CD4-positive, alpha-beta T cell treated with Interleukin-15 for 4 hours (primary cell): ENCODE data around the gene CRAT.
A peak's percentile ranks its signal among the peaks of the same experiment; 100 is the strongest.

Experiments used
- DNase-seq: peaks from one replicate; pipeline ENCODE4 v3.0.0-alpha.2; 2020; ENCODE audit warnings: low spot score

CRAT gene

DNA sequence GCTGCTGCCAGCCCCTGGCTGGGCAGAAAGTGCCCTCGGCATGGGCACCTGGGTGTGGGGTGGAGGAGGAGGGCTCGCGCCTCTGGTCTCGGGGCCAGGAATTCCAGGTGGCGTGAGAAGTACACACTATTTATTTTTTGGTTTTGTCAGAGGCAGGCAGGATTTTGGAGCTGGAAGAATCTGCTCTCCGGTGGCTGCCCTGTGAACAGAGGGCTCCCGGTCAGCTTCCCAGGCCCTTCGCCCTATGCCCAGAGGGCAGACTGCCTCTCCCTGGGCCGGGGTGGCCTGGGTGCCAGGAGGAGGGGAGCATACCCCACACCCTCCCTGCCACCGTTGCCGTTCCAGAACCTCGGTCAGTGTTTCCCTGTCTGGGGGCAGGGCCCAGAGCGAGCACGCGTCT lies 21.3 kb downstream of the CRAT start:
- no peak for DNase-seq

DNA sequence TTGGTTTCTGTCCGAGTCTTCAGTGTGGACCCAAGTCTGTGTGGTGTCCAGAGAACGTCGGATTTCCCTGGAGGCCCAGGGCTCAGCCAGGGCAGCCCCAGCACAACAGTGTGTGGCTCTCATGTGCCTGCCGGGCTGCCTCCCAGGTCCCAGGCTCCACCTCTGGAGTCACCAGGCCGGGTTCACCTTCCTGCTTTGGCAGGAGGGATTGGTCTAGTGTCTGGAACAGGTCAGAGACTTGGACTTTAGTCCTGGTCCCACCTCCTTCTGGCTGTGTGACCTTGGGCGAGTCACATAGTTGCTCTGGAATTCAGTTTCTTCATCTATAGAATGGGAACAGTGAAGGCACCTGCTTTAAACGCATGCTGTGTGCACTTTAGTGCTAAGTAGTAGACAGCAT lies 26.5 kb downstream of the CRAT start:
- no peak for DNase-seq

DNA sequence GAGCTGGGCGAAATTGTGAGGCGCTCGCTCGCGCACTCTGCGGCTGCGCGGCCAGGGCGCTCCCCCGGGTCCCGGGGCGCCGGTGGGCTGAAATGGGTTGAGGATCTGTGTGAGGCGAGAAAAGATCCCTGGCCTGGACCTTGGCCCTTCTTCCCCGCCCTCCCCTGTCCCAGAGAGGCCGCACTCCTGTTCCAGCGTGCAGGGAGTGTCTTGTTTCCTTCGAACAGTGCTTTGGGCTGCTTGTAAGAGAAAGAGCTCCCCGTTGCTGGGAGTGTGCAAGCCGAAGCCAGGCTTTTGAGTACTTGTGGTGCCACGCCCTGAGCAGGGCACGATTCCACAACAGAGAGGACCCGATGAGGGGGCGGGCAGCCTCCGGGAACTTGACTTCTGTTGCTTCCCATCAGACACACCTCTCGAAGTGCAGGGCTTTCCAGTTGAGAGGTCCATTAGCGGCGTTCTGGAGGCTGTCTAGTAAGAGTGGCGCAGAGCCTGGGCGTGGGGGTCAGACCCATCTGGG lies 29.1 kb downstream of the CRAT start:
- DNase-seq: no peak

DNA sequence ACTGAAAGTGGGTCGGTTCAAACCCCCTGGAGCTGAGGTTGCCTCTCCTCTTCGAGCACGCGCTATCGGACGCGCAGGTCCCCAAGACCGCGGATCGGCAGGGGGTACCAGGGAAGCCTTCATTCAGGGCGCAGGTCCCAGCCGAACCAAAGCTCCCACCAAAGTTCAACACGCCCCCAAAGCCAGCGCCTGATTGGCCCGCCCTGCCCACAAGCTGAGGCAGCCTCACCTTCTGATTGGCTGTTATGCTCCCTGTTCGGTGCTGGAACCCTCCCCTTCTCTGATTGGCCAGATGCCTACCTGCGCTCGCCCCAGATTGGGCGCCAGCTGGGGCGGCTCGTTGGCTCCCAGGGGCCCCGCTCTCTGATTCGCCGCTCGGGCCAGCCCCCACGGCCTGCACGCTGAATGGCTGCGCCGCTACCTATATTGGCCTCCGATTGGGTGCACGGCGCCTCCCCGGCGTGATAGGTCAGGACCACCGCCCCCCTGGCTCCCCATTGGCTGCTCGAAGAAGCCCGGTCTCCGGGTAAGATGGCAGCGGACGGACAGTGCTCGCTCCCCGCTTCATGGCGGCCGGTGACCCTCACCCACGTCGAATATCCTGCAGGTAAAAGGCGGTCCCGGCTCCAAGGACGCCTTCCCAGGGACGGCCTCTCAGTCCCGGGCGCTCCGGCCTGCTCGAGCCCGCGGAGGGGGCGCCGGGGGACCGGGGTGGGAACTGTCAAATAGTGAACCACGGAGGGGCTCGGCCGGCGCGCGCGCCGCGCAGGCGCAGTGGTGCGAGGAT lies 29.8 kb downstream of the CRAT start, which contains the start of gene DOLPP1:
TSS of gene DOLPP1 (plus strand) at position 511 of the 787 bp plus-strand sequence. CDS start at position 532, 21 bp downstream.
- DNase-seq: peak; percentile 99

DNA sequence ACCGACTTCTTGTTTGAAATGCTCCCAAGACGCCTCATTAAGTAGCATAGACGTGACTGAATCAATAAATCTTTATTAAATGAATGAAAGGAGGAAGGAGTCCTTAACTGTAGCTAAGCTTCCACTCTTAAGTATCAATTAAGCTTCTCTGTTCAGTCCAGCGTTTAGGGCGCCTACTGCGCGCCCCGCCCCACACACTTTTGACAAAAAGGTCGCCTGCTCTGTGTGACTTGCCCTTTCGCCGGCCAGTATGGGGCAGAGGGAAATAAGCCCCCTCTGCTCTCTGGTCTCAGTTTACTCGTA lies 30.3 kb downstream of the CRAT start:
- DNase-seq: no peak

DNA sequence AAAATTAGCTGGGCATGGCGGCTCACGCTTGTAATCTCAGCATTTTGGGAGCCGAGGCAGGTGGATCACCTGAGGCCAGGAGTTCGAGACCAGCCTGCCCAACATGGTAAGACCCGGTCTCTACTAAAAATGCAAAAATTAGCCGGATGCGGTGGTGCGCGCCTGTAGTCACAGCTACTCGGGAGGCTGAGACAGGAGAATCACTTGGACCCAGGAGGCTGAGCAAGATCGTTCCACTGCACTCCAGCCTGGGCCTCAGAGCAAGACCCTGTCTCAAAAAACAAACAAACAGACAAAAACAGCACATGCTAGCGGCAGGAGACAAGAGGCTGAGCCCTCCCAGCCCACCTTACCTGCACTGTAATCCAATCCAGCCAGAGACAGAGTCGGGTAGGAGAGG lies 30.8 kb downstream of the CRAT start:
- no peak for DNase-seq

DNA sequence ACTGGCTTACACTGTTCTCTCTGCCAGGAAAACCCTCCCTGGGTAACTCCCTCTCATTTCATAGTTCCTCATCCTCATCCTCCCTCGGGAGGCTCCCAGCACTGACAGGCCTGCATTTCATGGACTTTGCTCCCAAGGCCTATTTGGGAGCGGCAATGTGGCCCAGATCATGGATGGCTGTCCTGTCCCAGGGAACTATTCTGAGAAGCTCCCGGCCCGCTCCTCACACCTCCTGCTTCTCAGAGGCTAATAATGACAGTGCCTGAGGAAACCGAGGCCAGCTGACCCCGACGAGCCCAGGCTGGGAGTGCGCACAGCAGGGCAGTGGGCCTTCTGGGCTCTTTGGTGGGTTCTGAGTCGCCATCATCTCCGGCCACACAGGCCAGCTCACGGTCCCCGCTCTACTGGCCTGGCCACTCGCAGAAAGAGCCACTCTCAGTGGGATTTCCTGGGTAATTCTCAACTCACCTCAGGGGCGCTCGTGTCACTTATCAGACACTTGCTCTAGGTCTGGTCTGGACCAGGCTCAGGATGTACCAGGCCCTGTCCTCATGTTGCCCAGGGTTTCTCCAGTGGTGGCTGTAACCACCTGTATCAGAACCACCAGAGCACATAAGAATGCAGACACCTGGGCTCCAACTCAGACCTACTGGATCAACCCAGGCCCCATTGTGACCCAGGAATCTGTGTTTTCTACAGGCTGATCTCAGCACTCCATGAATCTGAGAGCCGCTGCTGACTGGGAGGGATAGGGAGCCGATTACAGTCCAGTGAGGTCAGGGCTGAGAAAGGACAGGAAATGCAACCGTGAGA lies 31.7 kb downstream of the CRAT start:
- DNase-seq: no peak

DNA sequence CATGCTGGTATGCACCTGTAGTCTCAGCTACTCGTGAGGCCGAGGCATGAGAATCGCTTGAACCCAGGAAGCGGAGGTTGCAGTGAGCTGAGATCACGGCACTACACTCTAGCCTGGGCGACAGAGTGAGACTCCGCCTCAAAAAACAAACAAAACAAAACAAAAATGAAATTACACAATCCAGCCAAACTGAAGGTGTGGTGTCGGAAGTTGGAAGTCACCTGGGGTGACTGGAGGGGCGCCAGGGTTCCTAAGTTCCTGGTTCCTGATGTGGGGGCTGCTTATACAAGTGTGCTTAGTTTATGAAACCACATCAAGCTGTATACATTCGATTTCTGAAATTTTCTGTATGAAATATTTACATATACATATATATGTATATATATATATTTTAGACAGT lies 33.4 kb downstream of the CRAT start:
- DNase-seq: no peak

DNA sequence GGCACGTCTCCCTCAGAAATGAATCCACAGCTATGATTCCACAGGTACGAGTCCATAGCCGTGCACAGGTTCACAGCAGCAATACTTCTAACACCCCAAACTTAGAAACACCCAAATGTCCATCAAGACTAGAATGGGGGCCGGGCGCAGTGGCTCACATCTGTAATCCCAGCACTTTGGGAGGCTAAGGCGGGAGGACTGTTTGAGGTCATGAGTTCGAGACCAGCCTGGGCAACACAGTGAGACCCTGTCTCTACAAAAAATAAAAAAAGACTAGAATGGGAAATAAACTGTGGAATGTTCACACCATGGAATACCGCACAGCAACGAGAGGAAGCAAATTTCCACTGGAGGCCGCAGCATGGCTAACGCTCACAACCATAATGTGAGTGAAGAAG lies 34.0 kb downstream of the CRAT start:
- DNase-seq: no peak

DNA sequence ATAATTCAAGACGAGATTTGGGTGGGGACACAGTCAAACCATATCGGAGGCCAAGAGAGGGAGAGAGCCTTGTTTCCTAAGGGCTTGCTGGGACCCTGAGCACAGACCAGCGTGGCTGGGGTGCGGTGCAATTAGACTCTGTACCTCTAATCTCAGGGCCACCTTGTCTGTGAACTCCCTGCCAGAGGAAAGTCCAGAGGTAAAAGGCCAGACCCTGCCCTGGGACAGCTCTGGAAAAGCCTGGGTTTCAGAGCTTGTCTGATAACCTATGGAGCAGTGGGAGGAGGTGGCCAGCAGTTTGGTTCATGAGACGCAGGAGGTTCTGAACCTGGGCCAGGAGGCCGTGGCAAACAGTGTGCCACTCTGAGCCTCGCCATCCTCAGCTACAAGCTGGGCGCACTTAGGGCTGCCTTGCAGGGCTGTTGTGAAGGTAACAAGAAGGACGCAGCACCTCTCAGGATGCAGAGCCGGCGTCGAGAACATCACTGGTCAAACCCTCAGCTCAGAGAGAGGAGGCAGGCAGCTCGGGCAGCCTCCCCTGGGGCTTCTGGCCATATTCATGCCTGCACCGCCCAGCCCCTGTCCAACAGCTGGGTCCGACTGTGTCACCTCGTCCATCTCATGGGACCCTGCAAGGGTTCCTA lies 34.5 kb downstream of the CRAT start:
- no peak for DNase-seq

DNA sequence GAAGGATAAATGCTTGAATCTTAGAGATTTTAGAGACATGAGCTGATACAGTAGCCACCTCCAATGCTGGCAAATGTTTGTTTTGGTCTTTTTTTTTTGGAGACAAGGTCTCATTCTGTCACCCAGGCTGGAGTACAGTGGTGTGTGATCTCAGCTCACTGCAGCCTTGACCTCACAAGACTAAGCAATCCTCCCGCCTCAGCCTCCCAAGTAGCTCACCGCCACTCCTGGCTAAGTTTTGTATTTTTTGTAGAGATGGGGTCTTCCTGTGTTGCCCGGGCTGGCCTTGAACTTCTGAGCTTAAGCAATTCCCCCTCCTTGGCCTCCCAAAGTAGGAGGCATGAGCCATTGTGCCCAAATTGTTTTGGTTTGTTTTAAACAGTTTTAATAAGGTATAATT lies 36.5 kb downstream of the CRAT start:
- no peak for DNase-seq

DNA sequence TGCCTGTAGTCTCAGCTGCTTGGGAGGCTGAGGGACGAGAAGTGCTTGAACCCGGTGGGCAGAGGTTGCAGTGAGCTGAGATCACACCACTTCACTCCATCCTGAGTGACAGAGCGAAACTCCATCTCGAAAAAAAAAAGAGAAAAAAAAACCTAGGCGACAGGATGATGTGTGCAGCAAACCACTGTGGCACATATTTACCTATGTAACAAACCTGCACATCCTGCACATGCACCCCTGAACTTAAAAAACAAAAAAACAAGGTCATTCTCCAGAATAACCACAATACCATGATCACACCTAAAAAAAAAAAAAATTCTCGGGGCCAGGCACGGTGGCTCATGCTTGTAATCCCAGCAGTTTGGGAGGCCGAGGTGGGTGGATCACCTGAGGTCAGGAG lies 37.2 kb downstream of the CRAT start:
- DNase-seq: no peak

DNA sequence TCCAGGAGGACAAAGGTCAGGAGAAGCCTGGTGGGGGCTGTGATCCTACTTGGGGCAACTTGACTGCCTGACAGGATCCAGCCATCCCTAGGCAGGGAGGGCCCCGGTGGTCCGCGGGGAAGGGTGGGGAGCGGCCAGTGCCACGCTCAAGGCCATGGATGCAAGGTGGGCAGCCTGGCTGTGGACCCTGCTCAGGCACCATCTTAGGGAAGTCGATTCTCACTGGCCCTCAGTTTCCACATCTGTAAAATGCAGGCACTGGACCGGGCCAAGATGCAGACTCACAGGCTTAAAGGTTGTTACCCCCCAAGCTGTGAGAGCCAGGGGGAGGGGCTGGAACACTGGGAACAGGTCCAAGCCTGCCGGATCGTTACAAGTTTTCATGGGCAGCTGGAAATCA lies 38.4 kb downstream of the CRAT start:
- no peak for DNase-seq

DNA sequence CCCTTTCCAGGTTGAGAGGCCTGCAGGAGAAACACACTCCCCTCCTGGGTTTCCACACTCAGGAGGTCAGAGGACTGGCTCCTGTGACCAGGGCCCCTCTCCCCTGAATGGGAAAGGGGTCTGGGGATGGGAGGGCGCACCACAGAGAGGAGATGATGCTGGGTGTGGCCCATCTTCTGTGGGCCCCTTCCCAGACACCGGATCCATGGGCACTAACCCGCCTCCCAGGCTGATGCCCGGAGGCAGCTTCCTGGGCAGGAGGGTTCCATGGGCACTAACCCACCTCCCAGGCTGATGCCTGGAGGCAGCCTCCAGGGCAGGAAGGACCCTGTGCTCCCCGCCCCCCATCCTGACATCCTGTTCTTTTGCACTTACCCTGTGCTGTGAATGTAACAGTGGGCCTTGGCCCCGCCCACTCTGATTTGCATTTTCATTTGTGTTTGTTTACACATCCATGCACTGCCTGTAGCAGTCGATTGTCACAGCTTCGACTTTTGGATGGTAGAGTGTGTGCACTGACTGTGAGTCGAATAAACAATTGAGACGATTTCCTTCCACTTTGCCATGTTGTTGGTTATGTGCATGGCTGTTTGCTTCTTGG lies 39.0 kb downstream of the CRAT start:
- DNase-seq: no peak

DNA sequence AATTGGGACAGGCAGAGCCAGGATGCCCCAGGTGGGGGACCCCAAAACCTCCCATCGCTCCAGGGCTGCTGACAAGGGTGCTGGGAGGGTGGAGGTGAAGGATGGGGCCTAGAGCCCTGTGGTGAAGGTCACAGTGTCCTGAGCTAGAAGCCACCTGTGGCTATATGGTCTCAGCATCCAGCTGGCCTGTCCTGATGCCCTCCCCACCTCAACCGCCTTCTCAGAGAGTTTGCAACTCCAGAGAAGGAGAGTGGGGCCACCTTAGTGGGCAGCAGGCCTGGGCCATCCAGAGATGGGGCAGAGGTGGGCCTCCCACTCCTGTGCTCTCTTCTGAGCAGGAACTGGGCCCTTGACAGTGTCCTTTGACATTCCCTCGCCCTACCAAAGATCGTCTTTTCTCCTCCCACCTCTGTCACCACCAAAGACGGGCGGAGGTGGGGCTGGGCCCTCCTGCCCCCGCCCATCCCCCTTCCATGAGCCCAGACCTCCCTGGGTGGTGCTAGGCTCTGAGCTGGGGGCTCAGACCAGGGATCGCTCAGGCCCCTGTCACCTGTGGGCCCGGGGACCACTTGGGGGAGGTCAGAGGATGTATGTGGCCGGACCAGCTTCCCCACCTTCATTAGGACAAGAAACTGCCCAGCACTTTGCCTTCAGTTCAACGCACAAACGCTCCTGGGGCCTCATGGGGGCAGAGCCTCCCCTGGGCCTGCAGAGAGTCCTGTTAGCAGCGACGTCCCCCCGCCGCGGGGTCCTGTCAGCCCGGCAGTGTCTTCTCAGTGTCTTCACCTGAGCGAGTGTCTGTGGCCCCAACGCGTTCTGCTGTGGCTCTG lies 39.7 kb downstream of the CRAT start:
- DNase-seq: no peak

DNA sequence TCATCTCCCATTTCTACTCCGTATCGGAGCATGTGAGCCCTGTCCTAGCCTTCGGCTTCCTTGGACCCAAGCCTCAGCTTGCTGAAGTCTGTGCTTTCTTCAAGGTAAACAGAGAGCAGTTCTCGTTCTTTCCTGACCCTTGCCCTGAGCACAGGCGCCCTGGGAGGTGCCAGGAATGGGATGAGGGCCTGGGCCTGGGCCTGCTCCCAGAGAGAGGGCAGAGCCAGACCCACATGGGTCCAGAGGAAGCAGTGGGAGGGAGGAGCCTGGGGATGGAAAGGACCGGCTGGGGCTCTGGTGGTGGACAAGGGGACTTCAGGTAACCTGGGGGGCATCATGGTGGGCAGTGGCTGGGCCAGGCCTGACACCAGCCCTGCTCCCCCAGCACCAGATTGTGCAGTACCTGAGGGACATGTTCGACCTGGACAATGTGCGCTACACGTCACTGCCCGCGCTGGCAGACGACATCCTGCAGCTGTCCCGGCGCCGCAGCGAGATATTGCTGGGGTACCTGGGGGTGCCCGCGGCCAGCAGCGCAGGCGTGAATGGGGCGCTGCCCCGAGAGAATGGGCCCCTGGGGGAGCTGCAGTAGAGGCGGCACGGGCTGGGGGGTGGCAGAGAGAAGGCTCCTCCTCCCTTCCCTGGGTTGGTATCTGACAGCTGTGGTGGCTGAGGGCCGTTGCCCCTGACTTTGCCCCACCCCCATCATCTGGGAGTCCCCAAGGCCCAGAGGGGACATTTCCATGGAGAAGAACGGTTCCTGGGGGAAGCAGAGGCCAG lies 40.5 kb downstream of the CRAT start:
- DNase-seq: no peak

DNA sequence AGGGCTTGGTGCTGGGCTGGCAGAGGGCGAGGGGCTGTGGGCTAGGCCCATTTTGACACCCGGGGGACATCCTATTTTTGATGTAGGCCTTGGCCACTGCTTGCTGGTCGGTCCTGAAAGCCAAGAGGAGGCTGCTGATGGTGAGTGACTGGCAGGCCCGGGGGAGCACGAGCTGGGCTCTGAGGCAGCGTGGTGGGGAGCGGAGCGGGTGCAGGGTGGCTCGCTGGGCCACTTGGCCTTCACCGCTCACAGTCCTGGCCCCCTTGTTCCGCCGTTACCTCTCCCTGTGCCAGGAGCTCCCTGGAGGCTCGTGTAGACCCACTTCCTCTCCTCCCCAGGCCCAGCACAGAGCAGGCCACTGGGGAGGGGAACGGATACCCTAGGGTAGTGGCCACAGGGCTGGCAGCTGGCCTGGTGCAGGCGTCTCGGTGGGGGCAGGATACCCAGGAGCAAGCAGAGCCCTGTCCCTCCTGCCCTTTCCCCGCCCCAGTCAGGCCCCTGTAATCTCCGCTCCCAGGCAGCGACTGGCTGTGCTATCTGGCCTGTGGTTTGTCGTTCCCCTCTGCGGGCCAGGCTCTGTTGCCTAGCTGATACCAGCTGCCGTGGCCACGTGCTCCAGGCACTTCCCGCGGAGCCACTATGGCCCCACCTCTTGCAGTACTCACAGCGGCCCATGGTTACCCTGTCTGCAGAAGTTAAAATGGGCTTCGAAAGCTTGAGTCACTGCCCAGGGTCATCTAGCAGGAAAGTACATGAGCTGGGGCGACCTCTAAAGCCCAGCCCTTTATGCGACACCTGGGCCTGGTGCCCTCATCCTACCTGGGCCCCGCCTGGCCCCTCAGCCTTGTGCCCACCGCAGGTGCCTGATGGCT lies 41.4 kb downstream of the CRAT start:
- peak; percentile 48 for DNase-seq

DNA sequence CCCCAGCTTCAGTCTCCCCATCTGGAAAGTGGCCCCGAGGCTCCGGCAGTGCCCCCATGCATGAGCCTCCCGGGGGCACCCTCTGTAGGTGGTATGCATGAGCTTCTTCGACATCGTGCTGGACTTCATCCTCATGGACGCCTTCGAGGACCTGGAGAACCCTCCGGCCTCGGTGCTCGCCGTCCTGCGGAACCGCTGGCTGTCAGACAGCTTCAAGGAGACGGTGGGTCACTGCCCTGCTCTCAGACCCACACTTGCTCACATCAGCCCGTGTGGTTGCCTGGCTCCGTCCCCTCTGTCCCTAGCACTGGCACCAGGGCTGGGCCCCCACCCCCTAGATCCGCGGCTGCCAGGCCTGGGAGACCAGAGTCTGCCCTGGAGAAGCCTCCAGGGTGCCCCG lies 42.5 kb downstream of the CRAT start:
- no peak for DNase-seq

DNA sequence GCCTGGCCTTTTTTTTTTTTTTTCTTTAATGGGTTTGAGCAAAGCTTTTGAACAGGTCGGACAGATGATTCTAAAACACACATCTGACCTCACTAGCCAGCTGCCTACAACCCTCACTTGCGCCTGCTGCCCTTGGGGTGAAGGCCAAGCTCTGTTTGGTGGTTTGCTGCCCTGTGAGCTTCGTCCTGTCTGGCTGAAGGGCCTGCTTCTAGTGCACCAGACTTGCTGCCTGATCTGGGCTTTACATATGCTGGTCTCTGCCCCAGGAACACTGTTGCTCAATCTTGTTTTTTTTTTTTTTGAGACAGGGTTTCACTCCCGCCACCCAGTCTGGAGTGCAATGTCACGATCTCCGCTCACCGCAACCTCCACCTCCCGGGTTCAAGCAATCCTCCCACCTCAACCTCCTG lies 46.1 kb downstream of the CRAT start:
- DNase-seq: no peak

DNA sequence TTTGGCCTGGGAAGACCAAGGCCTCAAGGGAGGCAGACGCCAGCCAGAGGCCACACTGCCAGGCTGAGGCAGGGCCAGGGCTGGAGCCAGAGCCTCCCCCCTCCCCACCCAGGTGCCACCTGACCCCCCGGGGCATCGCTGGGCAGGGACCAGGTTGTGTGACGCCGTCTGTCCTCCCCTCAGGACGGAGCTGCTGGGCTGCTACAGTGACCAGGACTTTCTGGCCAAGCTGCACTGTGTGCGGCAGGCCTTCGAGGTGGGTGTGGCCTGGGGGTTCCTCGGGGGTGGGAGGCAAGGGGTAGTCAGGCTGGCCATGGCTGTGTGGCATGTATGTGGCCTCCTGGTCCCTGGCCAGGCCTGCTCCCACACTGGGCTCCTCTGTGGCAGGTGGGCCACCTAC lies 47.5 kb downstream of the CRAT start:
- DNase-seq: no peak
